GM18868 (cell line): ENCODE results near the gene PAFAH2.

ENCODE experiments used
- ATAC-seq: cut with Tn5 transposase; IDR thresholded peaks from one replicate; pipeline ENCODE4 v1.9.1; 2021; ENCODE audit warnings: mild to moderate bottlenecking, moderate library complexity; ENCODE audit not compliant: unreplicated experiment

PAFAH2 gene

GRCh38 chr1:26015358-26015757 lies 17.5 kb upstream of the PAFAH2 start:
- no peak for ATAC-seq

- no peak for ATAC-seq
Observed at GRCh38 chr1:26014179-26014578, 16.3 kb upstream of the PAFAH2 start.

- no peak for ATAC-seq
Observed at GRCh38 chr1:26012864-26013263, 15.0 kb upstream of the PAFAH2 start.

- no peak for ATAC-seq
Observed at GRCh38 chr1:26010825-26011224, 13.0 kb upstream of the PAFAH2 start.

GRCh38 chr1:26009796-26010447 lies 12.1 kb upstream of the PAFAH2 start:
- no peak for ATAC-seq

GRCh38 chr1:26006710-26007109 lies 8.8 kb upstream of the PAFAH2 start:
- ATAC-seq: no peak

GRCh38 chr1:26005434-26006105 lies 7.7 kb upstream of the PAFAH2 start:
- ATAC-seq: no peak

- no peak for ATAC-seq
Observed at GRCh38 chr1:26003756-26004155, 5.9 kb upstream of the PAFAH2 start.

- no peak for ATAC-seq
Observed at GRCh38 chr1:26003262-26003661, 5.4 kb upstream of the PAFAH2 start.

- ATAC-seq: no peak
Observed at GRCh38 chr1:25999041-25999800, 1.4 kb upstream of the PAFAH2 start.

GRCh38 chr1:25996966-25997827 lies 666 bp downstream of the PAFAH2 start:
- no peak for ATAC-seq

GRCh38 chr1:25994402-25995150 lies 3.3 kb downstream of the PAFAH2 start:
- no peak for ATAC-seq

- ATAC-seq: no peak
Observed at GRCh38 chr1:25993197-25993951, 4.5 kb downstream of the PAFAH2 start.

- ATAC-seq: no peak
Observed at GRCh38 chr1:25992689-25993171, 5.1 kb downstream of the PAFAH2 start.

- ATAC-seq: no peak
Observed at GRCh38 chr1:25991937-25992688, 5.8 kb downstream of the PAFAH2 start.

GRCh38 chr1:25990702-25991395 lies 7.0 kb downstream of the PAFAH2 start:
- ATAC-seq: no peak

- no peak for ATAC-seq
Observed at GRCh38 chr1:25990251-25990650, 7.6 kb downstream of the PAFAH2 start.
